A549 treated with dexamethasone at 1 μM for 4 hours (cell line): Measurements from ENCODE around the gene RAB27A. TPM values are rescaled to one million over a fixed set of nuclear protein-coding genes. Genes with fewer than 3 reads are reported as not detected.

Source experiments
- total RNA-seq: library from RNA; stranded (reverse); fragments of 200-300 nt; extraction: Qiagen RNA extraction; gene quantifications from 5 replicates; pipeline ENCODE4 v1.2.3, GENCODE V29; 2022

RAB27A gene
- 9.8 to 12.2 TPM (median 11.4 TPM) in 5 replicates for total RNA-seq

DNA sequence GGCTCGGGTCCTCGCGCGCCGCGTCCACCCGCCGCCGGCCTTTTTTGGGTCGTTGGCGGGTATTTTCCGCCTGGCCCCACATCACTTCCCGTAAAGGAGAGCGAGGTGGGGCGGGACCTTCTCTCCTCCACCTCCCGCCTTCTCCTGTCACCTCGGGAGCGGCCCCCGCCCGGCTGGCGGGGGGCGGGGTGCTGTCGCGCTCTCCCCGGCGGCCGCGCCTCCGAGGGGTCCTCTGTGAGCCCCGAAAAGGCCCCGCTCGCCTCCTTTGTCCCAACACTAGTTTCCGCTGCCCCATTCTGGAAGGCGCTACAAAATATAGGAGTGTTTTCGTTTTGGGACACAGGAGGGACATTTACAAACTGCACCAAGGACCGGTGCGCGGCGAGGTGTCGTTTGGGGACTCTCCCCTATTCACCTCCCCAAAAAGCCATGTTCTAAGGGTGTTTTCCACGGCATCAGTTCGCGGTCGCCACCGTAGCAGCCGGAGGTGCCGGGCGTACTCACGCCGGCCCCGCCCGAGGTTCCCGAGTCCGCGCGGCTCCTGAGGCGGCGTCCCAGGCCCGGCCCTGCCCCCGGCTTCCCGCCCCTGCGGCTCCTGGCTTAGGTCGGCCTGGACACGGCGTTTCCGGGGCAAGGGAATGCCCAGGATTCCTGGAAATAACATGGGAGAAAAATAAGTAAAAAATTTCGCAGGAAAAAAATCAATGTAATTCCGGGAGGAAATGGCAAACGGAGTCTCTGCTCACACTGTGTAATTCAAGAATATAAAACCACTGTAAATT, at the start of gene RAB27A:
TSS of gene RAB27A (minus strand) at position 68 of the 782 bp plus-strand sequence. CDS start 54,879 bp downstream, outside the sequence.

DNA sequence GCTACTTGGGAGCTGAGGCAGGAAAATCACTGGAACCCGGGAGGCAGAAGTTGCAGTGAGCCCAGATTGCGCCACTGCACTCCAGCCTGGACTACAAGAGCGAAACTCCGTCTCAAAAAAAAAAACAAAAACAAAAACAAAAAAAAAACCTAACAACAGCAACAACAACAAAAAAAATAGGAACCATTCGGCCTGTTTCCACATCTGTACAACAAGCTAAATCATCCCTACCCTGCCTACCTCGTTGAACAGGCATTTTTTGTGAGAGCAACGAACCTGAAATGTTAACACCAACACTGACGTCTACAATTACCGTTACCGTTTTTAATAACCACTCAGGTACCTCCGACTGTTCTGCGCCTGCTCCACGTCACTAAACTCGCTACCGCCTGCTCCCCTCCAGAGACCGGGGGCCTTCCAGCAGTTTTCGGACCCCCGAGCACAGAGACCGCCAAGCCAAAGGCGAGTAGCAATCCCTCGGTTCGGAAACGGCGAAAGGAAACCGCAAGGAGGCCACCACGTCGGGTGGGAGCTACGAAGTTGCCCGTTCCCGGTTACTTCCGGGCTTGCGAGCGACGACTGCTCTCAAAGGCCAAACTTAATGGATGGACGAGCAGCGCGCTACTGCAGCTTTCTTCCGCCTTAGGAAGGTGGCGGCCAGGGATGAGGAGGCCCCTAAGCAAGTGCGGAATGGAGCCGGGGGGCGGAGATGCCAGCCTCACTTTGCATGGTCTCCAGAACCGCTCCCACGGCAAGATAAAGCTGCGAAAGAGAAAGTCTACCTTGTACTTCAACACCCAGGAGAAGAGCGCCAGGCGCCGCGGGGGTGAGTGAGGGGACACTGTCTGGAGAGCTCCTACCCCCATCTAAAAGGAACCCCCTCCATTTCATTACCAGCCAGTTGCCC, 29.2 kb upstream of the RAB27A start, which contains the start of the genes PIGB and PIGBOS1:
TSS of gene PIGB (plus strand) at position 635 of the 907 bp plus-strand sequence. CDS start at position 664, 29 bp downstream.
TSS of gene PIGBOS1 (minus strand) at position 536 of the 907 bp plus-strand sequence. CDS start 1,331 bp downstream, outside the sequence.

DNA sequence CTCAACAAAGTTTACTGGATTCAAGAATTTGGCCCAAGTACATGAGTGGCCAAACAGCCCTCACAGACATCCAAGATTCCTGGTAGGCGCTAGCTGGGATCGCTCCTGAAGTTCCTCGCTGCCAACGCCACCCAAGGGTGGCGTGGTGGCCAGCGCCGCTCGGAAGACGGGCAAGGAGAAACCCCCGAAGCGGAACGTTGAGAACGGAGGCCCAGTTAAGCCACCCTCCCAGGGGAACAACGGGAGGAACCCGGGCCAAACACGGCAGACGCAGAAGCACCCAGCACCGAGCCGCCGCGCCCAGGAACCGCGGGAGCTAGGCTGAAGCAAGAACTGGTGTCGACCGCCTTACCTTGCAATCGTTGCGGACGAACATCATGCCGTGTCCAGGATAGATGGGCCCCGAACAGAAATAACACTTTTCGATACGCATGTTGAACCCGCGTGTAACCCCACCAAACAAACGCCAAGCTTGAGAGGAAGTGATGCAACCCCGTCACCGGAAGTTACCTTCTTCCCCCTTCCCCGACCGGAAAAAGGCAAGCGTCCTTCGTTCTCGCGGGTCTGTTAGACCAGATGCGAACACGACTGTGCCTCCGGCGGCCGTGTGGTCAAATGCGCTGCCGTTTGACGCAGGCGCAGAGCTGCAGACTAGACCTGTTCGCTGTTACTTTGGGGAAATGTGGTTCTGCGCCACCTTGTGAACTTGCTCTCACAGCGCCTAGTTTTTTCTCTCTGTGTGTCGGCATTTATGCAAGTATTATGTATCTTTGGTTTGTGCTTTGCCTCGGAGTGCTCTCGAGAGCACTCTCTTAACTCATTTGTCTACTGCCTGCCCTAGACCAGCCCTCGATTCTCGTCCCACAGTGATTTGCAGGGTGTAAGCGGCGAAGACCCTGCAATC, 92.9 kb downstream of the RAB27A start, which contains the start of gene RSL24D1:
TSS of gene RSL24D1 (minus strand) at position 484 of the 904 bp plus-strand sequence. CDS start at position 433, 51 bp downstream.

Other genes starting within 250 kb of the RAB27A start
- 90.1 to 107 TPM (median 100 TPM) in 5 replicates for gene RSL24D1, start 92.9 kb downstream of the RAB27A start, total RNA-seq
- 19.6 to 33.2 TPM (median 22.6 TPM) in 5 replicates for gene PIGBOS1, start 29.3 kb upstream of the RAB27A start, total RNA-seq
- 12.2 to 15.2 TPM (median 13.9 TPM) in 5 replicates for gene PIGB, start 29.4 kb upstream of the RAB27A start, total RNA-seq
- 31.5 to 47.1 TPM (median 39.4 TPM) in 5 replicates for gene CCPG1, start 118.5 kb upstream of the RAB27A start, total RNA-seq
- gene PIERCE2, start 118.7 kb upstream of the RAB27A start, total RNA-seq: 3.8 to 4.8 TPM (median 4.3 TPM) in 5 replicates
- gene DNAAF4, start 218.4 kb upstream of the RAB27A start, total RNA-seq: 8.0 to 9.8 TPM (median 8.8 TPM) in 5 replicates